Endothelial cell of umbilical vein (primary cell): ENCODE measurements around the gene LRRN4. TPM values are rescaled to one million over a fixed set of nuclear protein-coding genes. Genes with fewer than 3 reads are reported as not detected.

Experiments used
- BruUV-seq: library from RNA; stranded (reverse); fragments of 400-500 nt; replicated peaks from 2 replicates; lab custom pipeline; 2021; lab: Mats Ljungman, UMichigan
- CTCF ChIA-PET: fragments of 300-600, 350-600 bp; sonication (Branson Sonifier 250); formaldehyde crosslinking; loops from one replicate; lab custom pipeline; 2021; ENCODE audit warnings: antibody characterized with exemption, inconsistent platforms; lab: Charles Lee
- POLR2A ChIA-PET: fragments of 300-600, 350-600 bp; sonication (Branson Sonifier 250); formaldehyde crosslinking; loops from one replicate; lab custom pipeline; 2021; ENCODE audit warnings: antibody characterized with exemption, inconsistent platforms; lab: Charles Lee
- DNase-seq: peaks from one replicate; pipeline ENCODE4 v3.0.0-alpha.2; 2011; ENCODE audit warnings: low read depth, low spot score
- FAIRE-seq: peaks from 2 replicates; lab custom pipeline; 2011; peaks lifted over from hg19 to GRCh38; lab: Jason Lieb, UNC
- H2AFZ ChIP-seq: 2 replicates; pipeline ENCODE4 v1.6.0; 2012; ENCODE audit warnings: low read depth, low read length, control low read depth, inconsistent platforms
- H3K27ac ChIP-seq: 2 replicates; pipeline ENCODE4 v1.5.1; 2011; ENCODE audit warnings: low read depth, mild to moderate bottlenecking, control low read depth, low read length, moderate library complexity; ENCODE audit not compliant: insufficient read depth
- H3K27me3 ChIP-seq, 2 experiments: 2 replicates each; pipeline versions ENCODE4 v1.6.0 to v1.6.1; 2011; ENCODE audit warnings: low read length in 2 of 2, mixed read lengths in 1 of 2; ENCODE audit not compliant: control insufficient read depth in 2 of 2, insufficient read depth in 2 of 2
- H3K36me3 ChIP-seq, 2 experiments: 2 replicates in 1 of 2; 3 replicates in 1 of 2; pipeline ENCODE4 v1.5.1; 2011; ENCODE audit warnings: low read length in 2 of 2, mild to moderate bottlenecking in 1 of 2, moderate library complexity in 1 of 2; ENCODE audit not compliant: control insufficient read depth in 2 of 2, insufficient read depth in 2 of 2; ENCODE audit errors: extremely low read depth in 1 of 2
- H3K4me1 ChIP-seq: 3 replicates; pipeline ENCODE4 v1.5.1; 2011; ENCODE audit warnings: mild to moderate bottlenecking, low read length; ENCODE audit not compliant: control insufficient read depth, insufficient read depth; ENCODE audit errors: extremely low read depth
- H3K4me2 ChIP-seq: 2 replicates; pipeline ENCODE4 v1.6.1; 2011; ENCODE audit warnings: low read length, control low read depth, mixed read lengths; ENCODE audit not compliant: insufficient read depth
- H3K4me3 ChIP-seq, 3 experiments: fragments of 200-600 bp in 1 of 3; sonication (generic), shearing (Covaris generic) in 1 of 3; replicated peaks in 1 of 3; 2 replicates each; pipeline ENCODE4 v1.5.1; 2011 to 2016; ENCODE audit warnings: control low read depth in 3 of 3, low read length in 3 of 3, mild to moderate bottlenecking in 2 of 3, inconsistent platforms in 1 of 3, low read depth in 1 of 3, moderate library complexity in 1 of 3; ENCODE audit not compliant: insufficient read depth in 1 of 3
- H3K79me2 ChIP-seq: 2 replicates; pipeline ENCODE4 v1.6.0; 2012; ENCODE audit warnings: low read length, inconsistent platforms; ENCODE audit not compliant: control insufficient read depth, insufficient read depth
- H3K9ac ChIP-seq: replicated peaks from 2 replicates; pipeline ENCODE3; 2011; ENCODE audit warnings: low read length, control low read depth; ENCODE audit not compliant: insufficient read depth; ENCODE audit errors: extremely low read depth
- H3K9me1 ChIP-seq: replicated peaks from 3 replicates; pipeline ENCODE4 v1.6.0; 2011; ENCODE audit warnings: mild to moderate bottlenecking, low read length; ENCODE audit not compliant: control insufficient read depth, insufficient read depth; ENCODE audit errors: extremely low read depth
- H3K9me3 ChIP-seq: replicated peaks from 2 replicates; pipeline ENCODE4 v1.5.1; 2012; ENCODE audit warnings: low read length, inconsistent platforms; ENCODE audit not compliant: control insufficient read depth, insufficient read depth
- H4K20me1 ChIP-seq: replicated peaks from 2 replicates; pipeline ENCODE3; 2011; ENCODE audit warnings: mild to moderate bottlenecking, low read length; ENCODE audit not compliant: control insufficient read depth, insufficient read depth; ENCODE audit errors: extremely low read depth
- EZH2 ChIP-seq: IDR thresholded peaks from 2 replicates; pipeline ENCODE4 v1.6.1; 2012; ENCODE audit warnings: borderline replicate concordance, low read depth, mild to moderate bottlenecking, moderate library complexity, low read length, inconsistent platforms; ENCODE audit not compliant: severe bottlenecking
- FOS ChIP-seq: IDR thresholded peaks from 2 replicates; pipeline ENCODE4 v1.6.1; 2011; ENCODE audit warnings: mild to moderate bottlenecking, low read length, moderate library complexity, borderline replicate concordance; ENCODE audit not compliant: insufficient read depth
- GATA2 ChIP-seq: IDR thresholded peaks from 2 replicates; pipeline ENCODE4 v1.7.0; 2011; ENCODE audit warnings: low read depth, mild to moderate bottlenecking, moderate library complexity, mixed read lengths, low read length; ENCODE audit not compliant: insufficient read length, insufficient read depth
- JUN ChIP-seq: IDR thresholded peaks from 2 replicates; pipeline ENCODE4 v1.6.1; 2011; ENCODE audit warnings: borderline replicate concordance, low read depth; ENCODE audit not compliant: insufficient read length, insufficient read depth
- MYC ChIP-seq: IDR thresholded peaks from one replicate; pipeline ENCODE4 v1.6.1; 2011; ENCODE audit warnings: mild to moderate bottlenecking, low read depth, low read length
- POLR2A ChIP-seq: IDR thresholded peaks from 2 replicates; pipeline ENCODE4 v1.6.1; 2012; ENCODE audit warnings: low read depth, mild to moderate bottlenecking, control low read depth, low read length
- POLR2AphosphoS5 ChIP-seq: IDR thresholded peaks from 2 replicates; pipeline ENCODE4 v1.6.1; 2012; ENCODE audit warnings: low read depth, mild to moderate bottlenecking, control low read depth, low read length, moderate library complexity; ENCODE audit not compliant: insufficient read depth
- dilution Hi-C: fragments of 300-500 bp; cut with MboI; formaldehyde crosslinking; loops from one replicate; pipeline ENCODE4 v1.15.0; 2019; ENCODE audit warnings: low sequenced_read_pairs; ENCODE audit not compliant: extremely low pct_ligation_motif_present
- intact Hi-C: fragments of 100-400 bp; cut with micrococcal nuclease; formaldehyde crosslinking; loops from one replicate; pipeline ENCODE4 v1.10.0; 2022
- polyA plus RNA-seq, 4 experiments: library from polyadenylated mRNA; depleted of rRNA in 3 of 4; stranded (reverse) in 3 of 4; unstranded in 1 of 4; fragments of >200 nt; gene quantifications; 2 replicates each; pipeline versions ENCODE4 v1.2.1 to v1.2.3, GENCODE V29; 2011 to 2012; ENCODE audit warnings: missing spikeins in 1 of 4
- total RNA-seq: library from RNA; stranded (reverse); gene quantifications from 2 replicates; pipeline ENCODE4 v1.2.3, GENCODE V29; 2021
- TF ChIP-seq, protein P1 (sequence below): IDR thresholded peaks from 2 replicates; pipeline ENCODE4 v1.6.1; 2011; ENCODE audit not compliant: insufficient read depth, insufficient read length
- TF ChIP-seq, protein P2 (sequence below), 2 donors: IDR thresholded peaks; 1 replicate in 1 of 2; 2 replicates in 1 of 2; pipeline ENCODE4 v1.5.1; 2011; ENCODE audit warnings: low read length in 2 of 2, mild to moderate bottlenecking in 2 of 2, moderate library complexity in 2 of 2, control low read depth in 1 of 2, inconsistent platforms in 1 of 2, low read depth in 1 of 2; ENCODE audit not compliant: insufficient read depth in 1 of 2; ENCODE audit errors: extremely low read depth in 1 of 2

Gene LRRN4
- total and polyA plus RNA-seq, 2 donors (not counting 3 experiments of a cell fraction or from before 2014, with no cell fraction given), result not detected

DNA sequence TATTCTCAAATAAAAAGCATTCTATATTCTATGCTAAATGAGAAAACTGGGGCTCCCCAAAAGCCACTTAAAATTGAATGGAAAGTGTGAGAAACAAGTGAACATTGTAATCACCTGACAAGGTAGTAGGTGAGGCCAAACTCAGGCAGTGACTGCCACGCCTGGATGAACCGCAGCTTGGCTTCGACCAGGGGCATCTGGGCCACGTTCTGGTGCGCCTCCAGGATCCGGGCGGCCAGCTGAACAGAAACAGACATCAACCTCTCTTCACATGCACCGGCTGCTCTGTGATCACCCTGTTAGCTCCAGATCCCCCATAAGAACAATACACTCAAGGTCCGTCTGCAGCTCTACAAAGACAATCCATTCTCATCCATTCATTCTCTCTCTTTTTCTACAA is 30.1 kb upstream of the LRRN4 start:
- ChIA-PET POLR2A (no interaction called here), CTCF (interaction anchor here (1.3 to 1.5 kb wide), 3 partner anchors 9 to 555 kb away, joined by 4 to 5 read pairs (median 5); no protein-coding TSS in a partner anchor)
- no peaks in the 10 kb centered on the region for H3K79me2 ChIP-seq
- H3K4me2 ChIP-seq, result no peak overlapping the region
- dilution Hi-C loops, result no loop called here
- intact Hi-C loops, result no loop called here
- H3K4me1 ChIP-seq, result no peaks in the 10 kb centered on the region
- H3K4me3 ChIP-seq, result no peak overlapping the region
- no peak overlapping the region for H2AFZ ChIP-seq
- FAIRE-seq, result no peak
- H3K9me3 ChIP-seq, result no peaks in the 10 kb centered on the region
- H3K27me3 ChIP-seq, result no peaks in the 10 kb centered on the region
- no peak overlapping the region for H3K27ac ChIP-seq
- H3K36me3 ChIP-seq, result no peaks in the 10 kb centered on the region
- DNase-seq, result no peak
- no peak overlapping the region for H3K9ac ChIP-seq
- BruUV-seq, result no TSS peak
- no peaks in the 10 kb centered on the region for H3K9me1 ChIP-seq
- TF ChIP-seq, protein P1, sequence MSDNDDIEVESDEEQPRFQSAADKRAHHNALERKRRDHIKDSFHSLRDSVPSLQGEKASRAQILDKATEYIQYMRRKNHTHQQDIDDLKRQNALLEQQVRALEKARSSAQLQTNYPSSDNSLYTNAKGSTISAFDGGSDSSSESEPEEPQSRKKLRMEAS, result no peak
- TF ChIP-seq EZH2, result no peak
- TF ChIP-seq FOS, result no peak
- no peak for TF ChIP-seq POLR2AphosphoS5
- TF ChIP-seq, protein P2, sequence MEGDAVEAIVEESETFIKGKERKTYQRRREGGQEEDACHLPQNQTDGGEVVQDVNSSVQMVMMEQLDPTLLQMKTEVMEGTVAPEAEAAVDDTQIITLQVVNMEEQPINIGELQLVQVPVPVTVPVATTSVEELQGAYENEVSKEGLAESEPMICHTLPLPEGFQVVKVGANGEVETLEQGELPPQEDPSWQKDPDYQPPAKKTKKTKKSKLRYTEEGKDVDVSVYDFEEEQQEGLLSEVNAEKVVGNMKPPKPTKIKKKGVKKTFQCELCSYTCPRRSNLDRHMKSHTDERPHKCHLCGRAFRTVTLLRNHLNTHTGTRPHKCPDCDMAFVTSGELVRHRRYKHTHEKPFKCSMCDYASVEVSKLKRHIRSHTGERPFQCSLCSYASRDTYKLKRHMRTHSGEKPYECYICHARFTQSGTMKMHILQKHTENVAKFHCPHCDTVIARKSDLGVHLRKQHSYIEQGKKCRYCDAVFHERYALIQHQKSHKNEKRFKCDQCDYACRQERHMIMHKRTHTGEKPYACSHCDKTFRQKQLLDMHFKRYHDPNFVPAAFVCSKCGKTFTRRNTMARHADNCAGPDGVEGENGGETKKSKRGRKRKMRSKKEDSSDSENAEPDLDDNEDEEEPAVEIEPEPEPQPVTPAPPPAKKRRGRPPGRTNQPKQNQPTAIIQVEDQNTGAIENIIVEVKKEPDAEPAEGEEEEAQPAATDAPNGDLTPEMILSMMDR (IDR thresholded peaks at IDR 0.05; ENCODE audit: extremely low read depth in 1 of 2, insufficient read depth in 1 of 2, low read depth in 1 of 2, low read length in 2 of 2), result no peak
- no peak for TF ChIP-seq GATA2
- no peak for TF ChIP-seq MYC
- TF ChIP-seq JUN, result no peak
- TF ChIP-seq POLR2A, result no peak
- H4K20me1 ChIP-seq, result no peaks in the 10 kb centered on the region
